Mesenchymal stem cell (in vitro differentiated cells and primary cell): ENCODE measurements around the gene RASGRP1.

Experiments
- DNase-seq: peaks from one replicate; pipeline ENCODE4 v3.0.0-alpha.2; 2013
- H2AFZ ChIP-seq: one replicate; pipeline ENCODE4 v1.6.1; 2013; ENCODE audit warnings: low read depth, mild to moderate bottlenecking, control low read depth, inconsistent platforms, low read length, moderate library complexity
- H2AK5ac ChIP-seq: 2 replicates; pipeline ENCODE4 v1.6.1; 2013; ENCODE audit warnings: low read length, moderate library complexity, mild to moderate bottlenecking, inconsistent platforms; ENCODE audit not compliant: severe bottlenecking
- H2BK120ac ChIP-seq: one replicate; pipeline ENCODE4 v1.6.1; 2013; ENCODE audit warnings: low read depth, mild to moderate bottlenecking, inconsistent platforms, low read length, moderate library complexity
- H2BK12ac ChIP-seq, 2 experiments: one replicate each; pipeline ENCODE4 v1.6.1; 2013; ENCODE audit warnings: inconsistent platforms in 2 of 2, low read length in 2 of 2, mild to moderate bottlenecking in 2 of 2, moderate library complexity in 2 of 2, control low read depth in 1 of 2
- H2BK15ac ChIP-seq: one replicate; pipeline ENCODE4 v1.6.1; 2013; ENCODE audit warnings: mild to moderate bottlenecking, low read depth, inconsistent platforms; ENCODE audit not compliant: poor library complexity, severe bottlenecking
- H2BK5ac ChIP-seq: 2 replicates; pipeline ENCODE4 v1.6.1; 2013; ENCODE audit warnings: low read depth, mild to moderate bottlenecking, low read length, control low read depth, inconsistent platforms; ENCODE audit not compliant: poor library complexity, severe bottlenecking
- H3K14ac ChIP-seq, 2 experiments: one replicate each; pipeline ENCODE4 v1.6.1; 2013; ENCODE audit warnings: inconsistent platforms in 2 of 2, low read length in 2 of 2, control low read depth in 1 of 2, mild to moderate bottlenecking in 1 of 2, moderate library complexity in 1 of 2
- H3K18ac ChIP-seq, 2 experiments: one replicate each; pipeline ENCODE4 v1.6.1; 2013; ENCODE audit warnings: inconsistent platforms in 2 of 2, low read length in 2 of 2, control low read depth in 1 of 2, low read depth in 1 of 2, mild to moderate bottlenecking in 1 of 2
- H3K23ac ChIP-seq, 2 experiments: one replicate each; pipeline ENCODE4 v1.6.1; 2013; ENCODE audit warnings: inconsistent platforms in 2 of 2, low read length in 2 of 2, mild to moderate bottlenecking in 2 of 2, moderate library complexity in 2 of 2, control low read depth in 1 of 2
- H3K27ac ChIP-seq: 2 replicates; pipeline ENCODE4 v1.5.1; 2013; ENCODE audit warnings: mild to moderate bottlenecking, moderate library complexity, low read length, control low read depth, inconsistent platforms; ENCODE audit not compliant: poor library complexity, severe bottlenecking
- H3K27me3 ChIP-seq, 2 experiments: 2 replicates each; pipeline versions ENCODE4 v1.6.1 to v1.7.0; 2013; ENCODE audit warnings: low read length in 2 of 2, mild to moderate bottlenecking in 2 of 2, moderate library complexity in 2 of 2, control low read depth in 1 of 2, inconsistent platforms in 1 of 2; ENCODE audit not compliant: control insufficient read depth in 1 of 2, insufficient read depth in 1 of 2
- H3K36me3 ChIP-seq, 2 experiments: 2 replicates each; pipeline versions ENCODE4 v1.6.1 to v1.7.0; 2013; ENCODE audit warnings: low read length in 2 of 2, control low read depth in 1 of 2, inconsistent platforms in 1 of 2, low read depth in 1 of 2, mild to moderate bottlenecking in 1 of 2; ENCODE audit not compliant: insufficient read depth in 2 of 2, control insufficient read depth in 1 of 2
- H3K4ac ChIP-seq, 2 experiments: one replicate each; pipeline ENCODE4 v1.6.1; 2013; ENCODE audit warnings: inconsistent platforms in 2 of 2, low read length in 2 of 2, mild to moderate bottlenecking in 2 of 2, moderate library complexity in 2 of 2, control low read depth in 1 of 2, low read depth in 1 of 2
- H3K4me1 ChIP-seq: 2 replicates; pipeline ENCODE4 v1.6.1; 2013; ENCODE audit warnings: low read depth, low read length, control low read depth; ENCODE audit not compliant: control insufficient read depth, insufficient read depth
- H3K4me2 ChIP-seq: 2 replicates; pipeline ENCODE4 v1.6.1; 2013; ENCODE audit warnings: low read length, mild to moderate bottlenecking, inconsistent platforms; ENCODE audit not compliant: poor library complexity, severe bottlenecking
- H3K4me3 ChIP-seq, 2 experiments: 2 replicates each; pipeline versions ENCODE4 v1.5.1 to v1.7.0; 2013; ENCODE audit warnings: low read length in 2 of 2, mild to moderate bottlenecking in 2 of 2, control low read depth in 1 of 2, low read depth in 1 of 2; ENCODE audit not compliant: insufficient read depth in 1 of 2
- H3K79me1 ChIP-seq: replicated peaks from 2 replicates; pipeline ENCODE4 v1.6.1; 2013; ENCODE audit warnings: mild to moderate bottlenecking, control low read depth, low read length, inconsistent platforms; ENCODE audit not compliant: poor library complexity, severe bottlenecking
- H3K9ac ChIP-seq: 2 replicates; pipeline ENCODE4 v1.7.0; 2013; ENCODE audit warnings: mild to moderate bottlenecking, low read length, moderate library complexity
- H3K9me3 ChIP-seq: 2 replicates; pipeline ENCODE4 v1.7.0; 2013; ENCODE audit warnings: mild to moderate bottlenecking, low read length; ENCODE audit not compliant: control insufficient read depth
- H4K8ac ChIP-seq: one replicate; pipeline ENCODE4 v1.6.1; 2013; ENCODE audit warnings: inconsistent platforms, mild to moderate bottlenecking, low read length, moderate library complexity
- H4K91ac ChIP-seq: one replicate; pipeline ENCODE4 v1.6.1; 2013; ENCODE audit warnings: mild to moderate bottlenecking, low read length, inconsistent platforms
- WGBS: methylation state at CpG from one replicate; pipeline ENCODE4 v1.1.7; 2013; ENCODE audit warnings: mixed read lengths; 5-methylcytosine and 5-hydroxymethylcytosine counted together

RASGRP1 gene

GRCh38 chr15:38576837-38577236, 12.2 kb upstream of the RASGRP1 start:
- H3K9me3 ChIP-seq, result peaks cover 3% of the 10 kb centered on the region
- H3K9ac ChIP-seq, result no peak overlapping the region
- H3K23ac ChIP-seq, result no peak overlapping the region
- H2BK120ac ChIP-seq, result no peak overlapping the region
- DNase-seq, result no peak
- H4K91ac ChIP-seq, result no peak overlapping the region
- H3K27ac ChIP-seq, result no peak overlapping the region
- no peak overlapping the region for H2BK12ac ChIP-seq
- H3K36me3 ChIP-seq, result no peaks in the 10 kb centered on the region
- no peaks in the 10 kb centered on the region for H3K79me1 ChIP-seq
- H2BK5ac ChIP-seq, result no peak overlapping the region
- 100% methylated on average over 2 of the region's 3 CpGs for WGBS
- no peak overlapping the region for H3K4ac ChIP-seq
- H2AK5ac ChIP-seq, result no peak overlapping the region
- no peak overlapping the region for H3K4me3 ChIP-seq
- H2BK15ac ChIP-seq, result no peak overlapping the region
- H4K8ac ChIP-seq, result no peak overlapping the region
- H2AFZ ChIP-seq, result no peak overlapping the region
- no peak overlapping the region for H3K18ac ChIP-seq
- H3K14ac ChIP-seq, result no peak overlapping the region
- H3K4me2 ChIP-seq, result no peak overlapping the region
- peaks cover 25 to 66% of the 10 kb centered on the region in 2 experiments for H3K27me3 ChIP-seq
- H3K4me1 ChIP-seq, result no peaks in the 10 kb centered on the region

GRCh38 chr15:38576261-38576660, 11.6 kb upstream of the RASGRP1 start:
- no peak overlapping the region for H2BK120ac ChIP-seq
- WGBS, result 63% methylated on average over 1 of the region's 1 CpG
- H3K4ac ChIP-seq, result no peak overlapping the region
- no peak overlapping the region for H3K9ac ChIP-seq
- H3K9me3 ChIP-seq, result no peaks in the 10 kb centered on the region
- H3K4me3 ChIP-seq, result no peak overlapping the region
- H4K91ac ChIP-seq, result no peak overlapping the region
- no peaks in the 10 kb centered on the region for H3K36me3 ChIP-seq
- H3K4me1 ChIP-seq, result no peaks in the 10 kb centered on the region
- H2AK5ac ChIP-seq, result no peak overlapping the region
- H2BK15ac ChIP-seq, result no peak overlapping the region
- H2BK5ac ChIP-seq, result no peak overlapping the region
- H3K79me1 ChIP-seq, result no peaks in the 10 kb centered on the region
- H3K14ac ChIP-seq, result no peak overlapping the region
- H2AFZ ChIP-seq, result no peak overlapping the region
- H3K23ac ChIP-seq, result no peak overlapping the region
- H2BK12ac ChIP-seq, result no peak overlapping the region
- no peak overlapping the region for H3K4me2 ChIP-seq
- H3K18ac ChIP-seq, result no peak overlapping the region
- no peak overlapping the region for H3K27ac ChIP-seq
- H3K27me3 ChIP-seq, result peaks cover 25 to 62% of the 10 kb centered on the region in 2 experiments
- H4K8ac ChIP-seq, result no peak overlapping the region
- no peak for DNase-seq

GRCh38 chr15:38565287-38565670, 665 bp upstream of the RASGRP1 start:
- H3K4me2 ChIP-seq, result peak overlapping the region; percentile 99

GRCh38 chr15:38563723-38564519, 693 bp downstream of the RASGRP1 start:
- Histone ChIP-seq H4K8ac (no peak overlapping the region), H3K27ac (no peak overlapping the region), H3K36me3 (no peaks in the 10 kb centered on the region), H2AK5ac (no peak overlapping the region), H3K14ac (no peak overlapping the region), H3K27me3 (peaks cover 24 to 65% of the 10 kb centered on the region in 2 experiments), H3K18ac (no peak overlapping the region), H2BK12ac (no peak overlapping the region), H3K4ac (no peak overlapping the region), H3K4me3 (peak overlapping the region; percentile 65 to 68), H2BK5ac (no peak overlapping the region), H3K9ac (no peak overlapping the region), H2BK15ac (no peak overlapping the region), H3K9me3 (no peaks in the 10 kb centered on the region), H3K4me1 (peaks cover 11% of the 10 kb centered on the region), H2BK120ac (no peak overlapping the region), H2AFZ (no peak overlapping the region), H3K23ac (no peak overlapping the region), H3K79me1 (no peaks in the 10 kb centered on the region), H3K4me2 (peak overlapping the region; percentile 99), H4K91ac (no peak overlapping the region)
- 20% methylated on average over 36 of the region's 59 CpGs for WGBS
- peak; percentile 50 for DNase-seq

More at GRCh38 chr15:38565287-38565670, 665 bp upstream of the RASGRP1 start:
- no peak overlapping the region for H3K23ac ChIP-seq
- no peak overlapping the region for H3K4ac ChIP-seq
- no peak overlapping the region for H2BK15ac ChIP-seq
- WGBS, result 58% methylated on average over 13 of the region's 16 CpGs
- no peak overlapping the region for H2BK12ac ChIP-seq
- H3K27me3 ChIP-seq, result peaks cover 24 to 58% of the 10 kb centered on the region in 2 experiments
- no peak for DNase-seq
- peaks cover 11% of the 10 kb centered on the region for H3K4me1 ChIP-seq
- H4K91ac ChIP-seq, result no peak overlapping the region
- no peak overlapping the region for H3K14ac ChIP-seq
- peak overlapping the region in 1 of 2 experiments; percentile 65 for H3K4me3 ChIP-seq
- no peak overlapping the region for H3K27ac ChIP-seq
- H3K36me3 ChIP-seq, result no peaks in the 10 kb centered on the region
- no peak overlapping the region for H2AK5ac ChIP-seq
- no peak overlapping the region for H4K8ac ChIP-seq
- H3K9me3 ChIP-seq, result no peaks in the 10 kb centered on the region
- H2BK5ac ChIP-seq, result no peak overlapping the region
- no peak overlapping the region for H2AFZ ChIP-seq
- no peaks in the 10 kb centered on the region for H3K79me1 ChIP-seq
- H2BK120ac ChIP-seq, result no peak overlapping the region
- H3K18ac ChIP-seq, result no peak overlapping the region
- H3K9ac ChIP-seq, result no peak overlapping the region
